ENCODE data around the gene EIF5B. TPM values are rescaled to one million over a fixed set of nuclear protein-coding genes. Genes with fewer than 3 reads are reported as not detected.

The EIF5B gene
- total RNA-seq, 1 experiment from 2014 or later = 58.1 TPM

- no peaks in the 10 kb centered on the region for H3K9me3 Mint-ChIP-seq
- H2BK120ac ChIP-seq (ENCODE audit: low read depth, low read length, poor library complexity, severe bottlenecking) = no peak overlapping the region
- H3T11ph ChIP-seq (ENCODE audit: low read length) = no peak overlapping the region
- no peak overlapping the region for H4K91ac ChIP-seq (ENCODE audit: insufficient read length, low read depth, low read length)
- DNase-seq = no peak
- H3K79me1 ChIP-seq (ENCODE audit: insufficient read depth, low read depth, low read length, poor library complexity, severe bottlenecking) = no peaks in the 10 kb centered on the region
- H2BK20ac ChIP-seq (ENCODE audit: low read depth, low read length, poor library complexity, severe bottlenecking) = no peak overlapping the region
- no peak overlapping the region for H3K56ac ChIP-seq (ENCODE audit: insufficient read length, low read depth, low read length)
- peaks cover 14 to 17% of the 10 kb centered on the region in 2 experiments for H3K4me1 Mint-ChIP-seq
- TF ChIP-seq CTCF (conservative IDR thresholded peaks at IDR 0.05) = no peak
- H2AFZ ChIP-seq (ENCODE audit: low read length) = no peak overlapping the region
- H3K9ac ChIP-seq (ENCODE audit: extremely low read depth, insufficient read length, low read length) = no peak overlapping the region
- H3K27me3 Mint-ChIP-seq (ENCODE audit: low read depth) = no peaks in the 10 kb centered on the region
- H4K20me1 ChIP-seq (ENCODE audit: control insufficient read depth, insufficient read depth, insufficient read length) = no peaks in the 10 kb centered on the region
- no peak overlapping the region for H2AK5ac ChIP-seq (ENCODE audit: insufficient read length, low read length)
- H2BK12ac ChIP-seq (ENCODE audit: insufficient read length, low read depth, low read length) = no peak overlapping the region
- no peak overlapping the region for H3K4me3 Mint-ChIP-seq
- no peak overlapping the region for H4K8ac ChIP-seq (replicated peaks; ENCODE audit: insufficient read length, low read depth, low read length)
- H3K36me3 Mint-ChIP-seq (ENCODE audit: insufficient read depth in 1 of 3, low read depth in 3 of 3) = peaks cover 4 to 23% (median 23%) of the 10 kb centered on the region in 3 experiments; a peak in 6 of 7 replicates
- H2BK15ac ChIP-seq (ENCODE audit: low read depth, low read length) = no peak overlapping the region
- no peak overlapping the region for H3K18ac ChIP-seq (ENCODE audit: insufficient read length, low read depth, low read length)
- no peak overlapping the region for H3K23ac ChIP-seq (ENCODE audit: insufficient read length, low read depth, low read length)
- H3K9me3 ChIP-seq (ENCODE audit: control insufficient read depth, low read depth, low read length) = no peaks in the 10 kb centered on the region
- no peak overlapping the region for H2BK5ac ChIP-seq (ENCODE audit: insufficient read length, low read length)
- no peak overlapping the region for H3K4ac ChIP-seq (ENCODE audit: low read depth, low read length)
- no peaks in the 10 kb centered on the region for H3K27me3 ChIP-seq (ENCODE audit: insufficient read depth, low read length)
- no peak overlapping the region for H3K4me2 ChIP-seq (ENCODE audit: insufficient read depth, insufficient read length, low read length)
- no CpG with 5 or more reads among the region's 2 CpGs for WGBS (ENCODE audit: extremely low coverage, insufficient read length, low lambda C conversion rate)
- H3K14ac ChIP-seq (ENCODE audit: insufficient read depth, low read length) = no peak overlapping the region
- H3K23me2 ChIP-seq (ENCODE audit: insufficient read length, low read depth, low read length, poor library complexity, severe bottlenecking) = no peaks in the 10 kb centered on the region
- peaks cover 6% of the 10 kb centered on the region; the same call in 1 of the 2 replicates for H3K4me1 ChIP-seq (ENCODE audit: insufficient read depth, low read length)
- no peak overlapping the region for H3K27ac ChIP-seq (ENCODE audit: insufficient read length, low read depth, low read length)
- H3K79me2 ChIP-seq (ENCODE audit: insufficient read depth, low read length) = no peaks in the 10 kb centered on the region; the same call in 1 of the 2 replicates
- H4K5ac ChIP-seq (ENCODE audit: insufficient read length, low read depth, low read length) = no peak overlapping the region
- H3K27ac Mint-ChIP-seq = peak overlapping the region in 2 of 3 experiments; percentile 41 to 74; a peak in 1 of 7 replicates
These were observed 107.0 kb downstream of the EIF5B start for GRCh38 chr2:99444222-99444621.
